Measurements from ENCODE around the gene JAZF1.

JAZF1 gene

GRCh38 chr7:27952456-27953285 lies 227.9 kb downstream of the JAZF1 start:
- in situ Hi-C loops (cut with HindIII; ENCODE audit: low sequenced_read_pairs), result no loop called here

DNA sequence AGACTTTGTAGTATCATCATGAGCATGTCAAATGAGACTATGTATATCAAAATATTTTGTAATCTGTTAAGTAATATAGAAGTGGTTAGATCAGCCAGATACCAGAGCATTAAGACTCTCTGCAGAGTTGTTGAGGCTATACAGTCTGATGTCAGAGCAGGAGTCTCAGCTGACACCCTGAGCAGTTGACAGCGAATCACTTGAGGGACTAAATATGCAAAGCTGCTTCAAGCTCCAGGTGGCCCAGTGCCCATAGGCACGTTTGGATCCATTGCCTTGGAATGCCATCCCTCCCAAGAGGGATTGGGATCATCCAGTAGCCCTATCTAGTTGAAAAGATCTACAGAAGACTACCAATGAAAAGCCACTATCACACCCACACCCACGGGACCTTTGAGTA lies 230.5 kb downstream of the JAZF1 start:
- in situ Hi-C loops (cut with HindIII; ENCODE audit: low sequenced_read_pairs), result no loop called here

DNA sequence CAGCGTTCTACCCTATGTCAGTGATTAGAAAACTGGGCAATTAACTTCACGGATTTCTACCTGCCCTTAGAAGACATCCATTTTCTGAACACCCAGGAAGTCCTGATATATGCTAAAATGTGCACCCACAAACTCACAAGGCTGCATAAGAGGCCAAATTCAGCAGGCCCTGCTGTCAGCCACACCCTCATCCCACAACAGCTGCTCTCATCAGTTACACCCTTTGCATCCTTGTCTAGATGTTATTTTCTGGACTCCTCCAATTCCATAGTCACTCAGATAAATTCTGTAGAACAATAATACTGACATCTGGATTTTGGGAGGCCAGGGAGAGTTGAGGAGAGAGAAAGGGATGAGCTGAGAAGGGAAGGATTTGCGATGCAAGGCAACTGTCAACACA lies 231.7 kb downstream of the JAZF1 start:
- in situ Hi-C loops (cut with HindIII; ENCODE audit: low sequenced_read_pairs), result no loop called here

GRCh38 chr7:27947586-27948278 lies 232.9 kb downstream of the JAZF1 start:
- in situ Hi-C loops (cut with HindIII; ENCODE audit: low sequenced_read_pairs), result no loop called here

DNA sequence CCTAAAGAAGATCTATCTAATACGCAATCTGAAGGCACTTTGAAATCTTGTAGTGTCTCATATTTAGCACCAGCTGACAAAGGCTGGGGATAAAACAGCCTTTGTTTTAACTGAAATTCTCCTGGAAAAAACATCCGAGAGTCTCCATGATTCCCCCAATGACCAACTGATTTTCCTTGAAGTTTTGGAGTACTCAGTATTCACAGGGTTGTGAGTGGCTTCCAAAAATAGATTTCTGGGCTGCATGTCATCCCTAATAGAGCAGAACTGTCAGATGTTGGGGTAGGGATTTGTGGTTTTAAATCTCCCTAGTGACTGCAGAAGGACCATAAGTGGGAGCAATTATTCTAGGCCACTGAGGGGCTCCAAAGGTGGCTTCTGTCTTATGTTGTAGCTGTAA lies 234.2 kb downstream of the JAZF1 start:
- in situ Hi-C loops (cut with HindIII; ENCODE audit: low sequenced_read_pairs), result no loop called here

DNA sequence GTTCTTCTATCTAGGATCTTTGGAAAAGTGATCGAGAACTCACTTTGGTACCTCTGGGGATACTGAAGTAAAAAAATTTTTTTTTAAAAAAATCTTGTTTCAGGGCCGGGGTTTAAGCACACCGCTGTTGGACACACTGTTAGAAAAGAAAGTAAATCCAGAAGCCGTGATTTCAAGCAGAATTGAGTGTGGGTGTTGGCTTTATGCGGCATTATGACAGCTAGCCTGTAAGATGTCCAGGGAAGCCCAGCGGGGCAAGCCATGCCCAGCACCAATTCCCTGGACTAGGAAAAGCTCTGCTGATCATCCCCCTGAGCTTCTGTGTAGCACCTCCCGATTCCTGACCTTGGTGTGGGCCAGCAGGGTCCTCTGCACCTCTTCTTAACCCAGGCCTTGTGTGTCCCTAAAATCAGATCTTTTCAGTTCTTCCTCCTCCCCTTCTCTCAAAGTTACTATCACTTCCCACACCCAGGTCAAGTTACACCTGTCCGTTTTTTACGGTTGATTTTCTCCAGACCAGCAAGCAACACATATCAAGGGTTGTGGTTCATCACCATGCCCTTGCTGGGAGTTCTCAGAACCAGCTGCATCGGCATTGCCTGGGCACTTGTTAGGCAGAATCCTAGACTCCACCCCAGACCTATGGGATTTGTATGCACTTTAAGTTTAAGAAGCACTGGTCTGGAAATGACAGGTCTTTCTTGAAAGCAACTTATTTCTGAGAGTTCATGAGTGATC lies 235.4 kb downstream of the JAZF1 start:
- in situ Hi-C loops (cut with HindIII; ENCODE audit: low sequenced_read_pairs), result no loop called here

- in situ Hi-C loops (cut with HindIII; ENCODE audit: low sequenced_read_pairs), result no loop called here
These were observed 236.0 kb downstream of the JAZF1 start for GRCh38 chr7:27944643-27945042.

DNA sequence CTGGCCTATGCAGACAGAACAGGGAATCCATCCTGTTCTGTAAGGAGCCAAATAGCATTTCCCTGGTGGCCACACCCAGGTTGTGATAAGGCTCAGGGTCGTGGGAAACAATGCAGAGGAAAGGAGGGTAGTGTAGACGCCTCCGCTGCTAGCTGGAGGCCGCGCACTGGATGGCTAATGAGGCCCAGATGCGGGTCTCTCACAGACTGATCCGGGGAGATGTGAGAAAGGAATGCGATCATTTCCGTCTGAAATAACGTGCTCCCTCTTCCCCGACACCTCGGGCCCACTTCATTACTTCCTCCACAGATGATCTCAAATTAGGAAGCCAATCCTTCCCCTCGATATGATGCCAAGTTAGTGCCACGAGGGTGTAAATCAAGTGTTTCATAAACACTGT lies 237.4 kb downstream of the JAZF1 start:
- in situ Hi-C loops (cut with HindIII; ENCODE audit: low sequenced_read_pairs), result no loop called here

DNA sequence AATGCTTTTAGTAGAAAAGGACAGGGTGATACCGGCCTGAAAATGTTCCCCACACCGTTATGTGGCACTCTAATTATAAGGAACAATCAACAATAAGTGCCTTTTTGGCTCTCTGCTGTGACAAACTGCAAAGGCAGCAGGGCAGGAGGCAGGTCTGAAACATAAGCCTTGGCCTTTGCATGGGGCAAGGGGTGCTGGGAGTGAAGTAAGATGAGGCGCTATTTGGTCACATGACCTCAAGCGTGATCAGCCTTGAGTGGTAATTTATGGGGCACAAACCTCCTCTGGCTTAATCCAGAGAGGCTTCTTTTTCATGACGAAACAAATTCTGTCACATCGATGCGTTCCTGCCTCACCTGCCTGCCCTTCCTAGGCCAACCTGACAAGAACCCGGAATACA lies 237.9 kb downstream of the JAZF1 start:
- in situ Hi-C loops (cut with HindIII; ENCODE audit: low sequenced_read_pairs), result no loop called here

DNA sequence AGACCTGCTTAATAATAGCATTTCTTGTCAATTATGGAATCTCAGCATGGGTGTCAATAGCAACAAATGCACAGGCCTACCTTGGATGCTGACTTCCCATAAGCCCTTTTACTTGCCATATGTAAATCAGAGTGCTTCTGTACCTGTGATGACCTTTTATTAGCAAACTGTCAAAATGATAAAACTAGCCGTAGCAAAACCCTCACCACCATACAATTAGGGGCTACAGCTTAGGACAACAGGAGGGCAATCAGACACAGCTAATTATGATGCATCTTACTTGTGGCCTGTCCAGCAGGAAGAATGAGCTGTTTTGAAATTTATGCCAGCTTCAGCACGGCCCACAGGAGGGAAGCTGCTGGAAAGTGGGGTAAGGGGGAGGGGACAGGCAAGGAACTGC lies 239.1 kb downstream of the JAZF1 start:
- in situ Hi-C loops (cut with HindIII; ENCODE audit: low sequenced_read_pairs), result no loop called here

- in situ Hi-C loops (cut with HindIII; ENCODE audit: low sequenced_read_pairs), result no loop called here
These were observed 240.3 kb downstream of the JAZF1 start for GRCh38 chr7:27940341-27940740.

- in situ Hi-C loops (cut with HindIII; ENCODE audit: low sequenced_read_pairs), result no loop called here
These were observed 240.7 kb downstream of the JAZF1 start for GRCh38 chr7:27939893-27940292.

- in situ Hi-C loops (cut with HindIII; ENCODE audit: low sequenced_read_pairs), result no loop called here
These were observed 243.9 kb downstream of the JAZF1 start for GRCh38 chr7:27936768-27937102.

DNA sequence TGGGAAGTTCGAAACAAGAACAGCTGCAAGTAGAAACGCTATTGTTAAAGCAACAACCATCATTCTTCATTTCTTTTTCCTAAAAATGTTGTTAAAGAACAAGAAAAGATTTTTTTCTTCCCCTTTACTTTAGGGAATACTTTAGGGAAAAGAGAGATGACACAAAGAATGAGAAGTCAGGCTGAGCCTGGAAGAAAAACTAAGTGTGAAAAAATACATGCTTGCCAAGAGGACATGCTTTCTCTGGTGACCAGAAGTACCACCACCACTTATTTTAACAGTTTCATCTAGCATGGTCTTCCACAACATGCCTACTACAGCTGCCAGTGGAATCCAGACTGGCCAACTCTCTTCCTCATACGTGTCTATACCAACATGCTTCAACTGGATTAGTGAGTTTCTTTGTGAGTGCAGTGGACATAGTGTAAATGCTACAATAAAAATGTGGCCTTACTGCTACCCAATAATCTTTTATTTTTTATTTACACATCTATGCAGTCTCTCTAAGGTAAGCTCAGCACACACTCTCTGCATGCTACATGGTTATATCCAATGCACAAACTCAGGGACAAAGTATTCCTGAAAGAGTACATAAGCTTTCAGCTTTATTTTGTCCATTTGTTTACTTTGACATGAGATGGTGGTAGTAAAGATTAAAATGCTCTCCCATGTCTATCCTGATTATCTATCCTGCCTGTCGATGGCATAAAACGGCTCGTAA lies 244.4 kb downstream of the JAZF1 start:
- in situ Hi-C loops (cut with HindIII; ENCODE audit: low sequenced_read_pairs), result no loop called here

DNA sequence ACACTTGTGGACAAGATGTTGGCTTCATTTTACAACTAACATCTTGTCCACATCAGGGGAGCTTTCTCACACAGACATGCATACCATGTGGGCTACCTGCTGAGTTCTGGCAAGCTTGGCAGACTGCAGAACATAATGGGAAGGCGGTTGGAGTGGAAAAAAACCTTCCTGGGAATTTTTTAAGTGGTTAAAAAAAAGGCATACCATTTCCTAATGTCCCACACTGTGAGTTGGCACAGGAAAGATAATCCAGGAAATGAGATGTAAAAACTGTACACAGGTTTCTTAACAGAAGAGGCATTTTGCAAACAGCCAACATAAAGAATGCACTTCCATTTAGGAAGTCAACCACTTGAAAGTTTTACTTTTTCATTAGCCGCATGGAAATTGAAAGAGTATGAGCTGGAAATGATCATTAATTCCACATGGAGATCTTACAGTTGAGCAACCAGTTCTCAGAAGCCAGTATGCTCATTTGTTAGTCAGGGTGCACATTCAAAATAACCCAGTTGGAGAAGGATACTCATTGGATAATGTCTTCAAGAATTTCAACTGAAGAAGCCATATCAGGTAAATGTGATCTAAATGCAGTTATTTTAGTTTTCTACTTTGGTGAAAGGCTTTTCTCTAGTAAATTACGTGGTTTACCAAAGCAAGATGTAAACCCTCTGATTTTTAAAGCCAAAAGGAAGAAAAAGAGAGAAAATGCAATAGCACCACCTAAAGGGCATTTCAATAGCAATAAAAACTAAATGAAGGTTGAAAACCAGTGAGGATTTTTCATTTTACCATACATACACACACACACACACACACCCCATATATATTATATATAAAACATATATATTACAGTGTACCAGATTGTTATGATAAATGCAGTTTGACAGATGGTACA lies 246.7 kb downstream of the JAZF1 start:
- in situ Hi-C loops (cut with HindIII; ENCODE audit: low sequenced_read_pairs), result no loop called here

GRCh38 chr7:27930910-27931476 lies 249.6 kb downstream of the JAZF1 start:
- in situ Hi-C loops (cut with HindIII; ENCODE audit: low sequenced_read_pairs), result no loop called here

- in situ Hi-C loops (cut with HindIII; ENCODE audit: low sequenced_read_pairs), result no loop called here
These were observed 251.5 kb downstream of the JAZF1 start for GRCh38 chr7:27929127-27929526.

GRCh38 chr7:27928001-27928400 lies 252.6 kb downstream of the JAZF1 start:
- in situ Hi-C loops (cut with HindIII; ENCODE audit: low sequenced_read_pairs), result no loop called here

- in situ Hi-C loops (cut with HindIII; ENCODE audit: low sequenced_read_pairs), result no loop called here
These were observed 254.9 kb downstream of the JAZF1 start for GRCh38 chr7:27925573-27926201.

Data from endothelial cell of hepatic sinusoid (primary cell).